Mesenchymal stem cell (in vitro differentiated cells and primary cell): ENCODE results near the gene DPAGT1.

ENCODE experiments used
- DNase-seq: peaks from one replicate; pipeline ENCODE4 v3.0.0-alpha.2; 2013
- H2AFZ ChIP-seq: one replicate; pipeline ENCODE4 v1.6.1; 2013; ENCODE audit warnings: low read depth, mild to moderate bottlenecking, control low read depth, inconsistent platforms, low read length, moderate library complexity
- H2AK5ac ChIP-seq: 2 replicates; pipeline ENCODE4 v1.6.1; 2013; ENCODE audit warnings: low read length, moderate library complexity, mild to moderate bottlenecking, inconsistent platforms; ENCODE audit not compliant: severe bottlenecking
- H2BK120ac ChIP-seq: one replicate; pipeline ENCODE4 v1.6.1; 2013; ENCODE audit warnings: low read depth, mild to moderate bottlenecking, inconsistent platforms, low read length, moderate library complexity
- H2BK12ac ChIP-seq, 2 experiments: one replicate each; pipeline ENCODE4 v1.6.1; 2013; ENCODE audit warnings: inconsistent platforms in 2 of 2, low read length in 2 of 2, mild to moderate bottlenecking in 2 of 2, moderate library complexity in 2 of 2, control low read depth in 1 of 2
- H2BK15ac ChIP-seq: one replicate; pipeline ENCODE4 v1.6.1; 2013; ENCODE audit warnings: mild to moderate bottlenecking, low read depth, inconsistent platforms; ENCODE audit not compliant: poor library complexity, severe bottlenecking
- H2BK5ac ChIP-seq: 2 replicates; pipeline ENCODE4 v1.6.1; 2013; ENCODE audit warnings: low read depth, mild to moderate bottlenecking, low read length, control low read depth, inconsistent platforms; ENCODE audit not compliant: poor library complexity, severe bottlenecking
- H3K14ac ChIP-seq, 2 experiments: one replicate each; pipeline ENCODE4 v1.6.1; 2013; ENCODE audit warnings: inconsistent platforms in 2 of 2, low read length in 2 of 2, control low read depth in 1 of 2, mild to moderate bottlenecking in 1 of 2, moderate library complexity in 1 of 2
- H3K18ac ChIP-seq, 2 experiments: one replicate each; pipeline ENCODE4 v1.6.1; 2013; ENCODE audit warnings: inconsistent platforms in 2 of 2, low read length in 2 of 2, control low read depth in 1 of 2, low read depth in 1 of 2, mild to moderate bottlenecking in 1 of 2
- H3K23ac ChIP-seq, 2 experiments: one replicate each; pipeline ENCODE4 v1.6.1; 2013; ENCODE audit warnings: inconsistent platforms in 2 of 2, low read length in 2 of 2, mild to moderate bottlenecking in 2 of 2, moderate library complexity in 2 of 2, control low read depth in 1 of 2
- H3K27ac ChIP-seq: 2 replicates; pipeline ENCODE4 v1.5.1; 2013; ENCODE audit warnings: mild to moderate bottlenecking, moderate library complexity, low read length, control low read depth, inconsistent platforms; ENCODE audit not compliant: poor library complexity, severe bottlenecking
- H3K27me3 ChIP-seq, 2 experiments: 2 replicates each; pipeline versions ENCODE4 v1.6.1 to v1.7.0; 2013; ENCODE audit warnings: low read length in 2 of 2, mild to moderate bottlenecking in 2 of 2, moderate library complexity in 2 of 2, control low read depth in 1 of 2, inconsistent platforms in 1 of 2; ENCODE audit not compliant: control insufficient read depth in 1 of 2, insufficient read depth in 1 of 2
- H3K36me3 ChIP-seq, 2 experiments: 2 replicates each; pipeline versions ENCODE4 v1.6.1 to v1.7.0; 2013; ENCODE audit warnings: low read length in 2 of 2, control low read depth in 1 of 2, inconsistent platforms in 1 of 2, low read depth in 1 of 2, mild to moderate bottlenecking in 1 of 2; ENCODE audit not compliant: insufficient read depth in 2 of 2, control insufficient read depth in 1 of 2
- H3K4ac ChIP-seq, 2 experiments: one replicate each; pipeline ENCODE4 v1.6.1; 2013; ENCODE audit warnings: inconsistent platforms in 2 of 2, low read length in 2 of 2, mild to moderate bottlenecking in 2 of 2, moderate library complexity in 2 of 2, control low read depth in 1 of 2, low read depth in 1 of 2
- H3K4me1 ChIP-seq: 2 replicates; pipeline ENCODE4 v1.6.1; 2013; ENCODE audit warnings: low read depth, low read length, control low read depth; ENCODE audit not compliant: control insufficient read depth, insufficient read depth
- H3K4me2 ChIP-seq: 2 replicates; pipeline ENCODE4 v1.6.1; 2013; ENCODE audit warnings: low read length, mild to moderate bottlenecking, inconsistent platforms; ENCODE audit not compliant: poor library complexity, severe bottlenecking
- H3K4me3 ChIP-seq, 2 experiments: 2 replicates each; pipeline versions ENCODE4 v1.5.1 to v1.7.0; 2013; ENCODE audit warnings: low read length in 2 of 2, mild to moderate bottlenecking in 2 of 2, control low read depth in 1 of 2, low read depth in 1 of 2; ENCODE audit not compliant: insufficient read depth in 1 of 2
- H3K79me1 ChIP-seq: replicated peaks from 2 replicates; pipeline ENCODE4 v1.6.1; 2013; ENCODE audit warnings: mild to moderate bottlenecking, control low read depth, low read length, inconsistent platforms; ENCODE audit not compliant: poor library complexity, severe bottlenecking
- H3K9ac ChIP-seq: 2 replicates; pipeline ENCODE4 v1.7.0; 2013; ENCODE audit warnings: mild to moderate bottlenecking, low read length, moderate library complexity
- H3K9me3 ChIP-seq: 2 replicates; pipeline ENCODE4 v1.7.0; 2013; ENCODE audit warnings: mild to moderate bottlenecking, low read length; ENCODE audit not compliant: control insufficient read depth
- H4K8ac ChIP-seq: one replicate; pipeline ENCODE4 v1.6.1; 2013; ENCODE audit warnings: inconsistent platforms, mild to moderate bottlenecking, low read length, moderate library complexity
- H4K91ac ChIP-seq: one replicate; pipeline ENCODE4 v1.6.1; 2013; ENCODE audit warnings: mild to moderate bottlenecking, low read length, inconsistent platforms
- WGBS: methylation state at CpG from one replicate; pipeline ENCODE4 v1.1.7; 2013; ENCODE audit warnings: mixed read lengths; 5-methylcytosine and 5-hydroxymethylcytosine counted together

The DPAGT1 gene

GRCh38 chr11:119054418-119054817 is 47.2 kb downstream of the DPAGT1 start:
- no peak overlapping the region for H4K91ac ChIP-seq
- H3K4ac ChIP-seq = no peak overlapping the region
- H2BK15ac ChIP-seq = no peak overlapping the region
- H3K36me3 ChIP-seq = peaks cover 51 to 62% of the 10 kb centered on the region in 2 experiments
- H3K4me2 ChIP-seq = no peak overlapping the region
- H3K4me3 ChIP-seq = no peak overlapping the region
- H3K27me3 ChIP-seq = no peaks in the 10 kb centered on the region
- H3K79me1 ChIP-seq = peaks cover 47% of the 10 kb centered on the region
- no peak overlapping the region for H2AFZ ChIP-seq
- no peak overlapping the region for H4K8ac ChIP-seq
- no peak overlapping the region for H2AK5ac ChIP-seq
- H3K18ac ChIP-seq = no peak overlapping the region
- no peak for DNase-seq
- H3K14ac ChIP-seq = no peak overlapping the region
- no peak overlapping the region for H3K9ac ChIP-seq
- no peak overlapping the region for H2BK120ac ChIP-seq
- H3K27ac ChIP-seq = no peak overlapping the region
- WGBS = 94% methylated on average over 10 of the region's 10 CpGs
- no peaks in the 10 kb centered on the region for H3K9me3 ChIP-seq
- no peak overlapping the region for H2BK5ac ChIP-seq
- no peak overlapping the region for H2BK12ac ChIP-seq
- H3K23ac ChIP-seq = no peak overlapping the region
- H3K4me1 ChIP-seq = peaks cover 15% of the 10 kb centered on the region

GRCh38 chr11:119052163-119052814 is 49.4 kb downstream of the DPAGT1 start:
- no peak overlapping the region for H3K14ac ChIP-seq
- 97% methylated on average over 22 of the region's 23 CpGs for WGBS
- no peak for DNase-seq
- no peak overlapping the region for H2BK15ac ChIP-seq
- no peak overlapping the region for H3K4ac ChIP-seq
- no peak overlapping the region for H4K8ac ChIP-seq
- no peak overlapping the region for H2AK5ac ChIP-seq
- H2AFZ ChIP-seq = no peak overlapping the region
- no peak overlapping the region for H3K9ac ChIP-seq
- H2BK5ac ChIP-seq = no peak overlapping the region
- no peak overlapping the region for H2BK120ac ChIP-seq
- H3K23ac ChIP-seq = no peak overlapping the region
- no peak overlapping the region for H3K4me2 ChIP-seq
- no peaks in the 10 kb centered on the region for H3K27me3 ChIP-seq
- no peaks in the 10 kb centered on the region for H3K9me3 ChIP-seq
- H2BK12ac ChIP-seq = no peak overlapping the region
- H3K18ac ChIP-seq = no peak overlapping the region
- H3K27ac ChIP-seq = no peak overlapping the region
- peaks cover 72 to 83% of the 10 kb centered on the region in 2 experiments for H3K36me3 ChIP-seq
- H3K79me1 ChIP-seq = peaks cover 46% of the 10 kb centered on the region
- peaks cover 10% of the 10 kb centered on the region for H3K4me1 ChIP-seq
- H4K91ac ChIP-seq = no peak overlapping the region
- H3K4me3 ChIP-seq = no peak overlapping the region

GRCh38 chr11:119051440-119052162 is 50.1 kb downstream of the DPAGT1 start:
- H4K91ac ChIP-seq = no peak overlapping the region
- H3K79me1 ChIP-seq = peaks cover 46% of the 10 kb centered on the region
- no peak overlapping the region for H2BK5ac ChIP-seq
- no peak overlapping the region for H2AFZ ChIP-seq
- H3K4me3 ChIP-seq = no peak overlapping the region
- no peak for DNase-seq
- H3K27ac ChIP-seq = no peak overlapping the region
- H3K9me3 ChIP-seq = no peaks in the 10 kb centered on the region
- H2BK12ac ChIP-seq = no peak overlapping the region
- no peak overlapping the region for H3K4me2 ChIP-seq
- no peak overlapping the region for H2BK15ac ChIP-seq
- H2BK120ac ChIP-seq = no peak overlapping the region
- peaks cover 8% of the 10 kb centered on the region for H3K4me1 ChIP-seq
- H3K14ac ChIP-seq = no peak overlapping the region
- WGBS = 95% methylated on average over 16 of the region's 17 CpGs
- H3K4ac ChIP-seq = no peak overlapping the region
- H3K27me3 ChIP-seq = no peaks in the 10 kb centered on the region
- no peak overlapping the region for H2AK5ac ChIP-seq
- H3K23ac ChIP-seq = no peak overlapping the region
- H3K36me3 ChIP-seq = peaks cover 79 to 90% of the 10 kb centered on the region in 2 experiments
- H4K8ac ChIP-seq = no peak overlapping the region
- H3K9ac ChIP-seq = no peak overlapping the region
- H3K18ac ChIP-seq = no peak overlapping the region

- Histone ChIP-seq H2BK12ac (no peak overlapping the region), H2BK5ac (no peak overlapping the region), H3K9ac (no peak overlapping the region), H2BK120ac (no peak overlapping the region), H3K9me3 (no peaks in the 10 kb centered on the region), H3K79me1 (peaks cover 32% of the 10 kb centered on the region), H4K8ac (no peak overlapping the region), H2AK5ac (no peak overlapping the region), H4K91ac (no peak overlapping the region), H3K4me1 (no peaks in the 10 kb centered on the region), H3K36me3 (peaks cover 88 to 97% of the 10 kb centered on the region in 2 experiments), H2AFZ (no peak overlapping the region), H2BK15ac (no peak overlapping the region), H3K27me3 (no peaks in the 10 kb centered on the region), H3K27ac (no peak overlapping the region), H3K23ac (no peak overlapping the region), H3K18ac (no peak overlapping the region), H3K4ac (no peak overlapping the region), H3K4me3 (no peak overlapping the region), H3K14ac (no peak overlapping the region), H3K4me2 (no peak overlapping the region)
- whole genome bisulfite sequencing = 94% methylated on average over 7 of the region's 7 CpGs
- no peak for DNase-seq
Measured at GRCh38 chr11:119049081-119049480, 52.6 kb downstream of the DPAGT1 start.
